DOHH2 (cell line): Measurements from ENCODE around the gene SCRN1.

ENCODE experiments used
- H3F3A ChIP-seq: fragments of 200-600 bp; sonication (generic), shearing (Covaris generic); 2 replicates; pipeline ENCODE4 v1.6.0; 2016; ENCODE audit warnings: antibody characterized with exemption, mild to moderate bottlenecking; ENCODE audit not compliant: control insufficient read depth, insufficient read depth
- H3K27ac ChIP-seq: fragments of 200-600 bp; sonication (generic); 2 replicates; pipeline ENCODE4 v1.5.1; 2014; ENCODE audit warnings: low read depth, mild to moderate bottlenecking, low read length, moderate library complexity
- H3K27me3 ChIP-seq: fragments of 200-600 bp; sonication (generic); 2 replicates; pipeline ENCODE4 v1.6.1; 2014; ENCODE audit warnings: mild to moderate bottlenecking, low read length, mixed read lengths; ENCODE audit not compliant: control insufficient read depth
- H3K36me3 ChIP-seq: fragments of 200-600 bp; sonication (generic); 2 replicates; pipeline ENCODE4 v1.6.1; 2014; ENCODE audit warnings: mild to moderate bottlenecking, low read length, moderate library complexity, mixed read lengths; ENCODE audit not compliant: control insufficient read depth
- H3K4me1 ChIP-seq: fragments of 200-600 bp; sonication (generic); 2 replicates; pipeline ENCODE4 v1.6.1; 2014; ENCODE audit warnings: mild to moderate bottlenecking, low read length, mixed read lengths; ENCODE audit not compliant: control insufficient read depth
- H3K4me2 ChIP-seq: fragments of 200-600 bp; sonication (generic); 2 replicates; pipeline ENCODE4 v1.6.0; 2014; ENCODE audit warnings: mild to moderate bottlenecking, low read length, moderate library complexity
- H3K4me3 ChIP-seq: fragments of 200-600 bp; sonication (generic); 2 replicates; pipeline ENCODE4 v1.5.1; 2014; ENCODE audit warnings: mild to moderate bottlenecking, low read length, mixed read lengths
- H3K79me2 ChIP-seq: fragments of 200-600 bp; sonication (generic); 2 replicates; pipeline ENCODE4 v1.6.1; 2014; ENCODE audit warnings: mild to moderate bottlenecking, low read length, mixed read lengths; ENCODE audit not compliant: control insufficient read depth
- H3K9me2 ChIP-seq: fragments of 200-600 bp; sonication (generic); replicated peaks from 2 replicates; pipeline ENCODE4 v1.6.1; 2014; ENCODE audit warnings: mild to moderate bottlenecking, low read length, mixed read lengths; ENCODE audit not compliant: control insufficient read depth
- H3K9me3 ChIP-seq: fragments of 200-600 bp; sonication (generic); 2 replicates; pipeline ENCODE4 v1.6.1; 2014; ENCODE audit warnings: antibody characterized with exemption, low read length, mixed read lengths; ENCODE audit not compliant: control insufficient read depth, insufficient read depth
- H4K20me1 ChIP-seq: fragments of 200-600 bp; sonication (generic); 2 replicates; pipeline ENCODE4 v1.6.0; 2014; ENCODE audit warnings: low read depth, mild to moderate bottlenecking, antibody characterized with exemption, low read length, moderate library complexity; ENCODE audit not compliant: control insufficient read depth, insufficient read depth
- CTCF ChIP-seq: fragments of 200-600 bp; sonication (generic); IDR thresholded peaks from one replicate; pipeline ENCODE4 v1.5.1; 2014; ENCODE audit warnings: antibody characterized with exemption, mild to moderate bottlenecking, low read depth, low read length; ENCODE audit not compliant: poor library complexity, severe bottlenecking
- EZH2phosphoT487 ChIP-seq: fragments of 200-600 bp; sonication (generic); IDR thresholded peaks from 2 replicates; pipeline ENCODE4 v1.6.1; 2017; ENCODE audit warnings: borderline replicate concordance, mild to moderate bottlenecking, antibody characterized with exemption, low read length, moderate library complexity, mixed read lengths

SCRN1 gene

GRCh38 chr7:29957521-29958310, 31.9 kb downstream of the SCRN1 start:
- H3K4me3 ChIP-seq, result no peak overlapping the region
- no peak overlapping the region; the same call in 1 of the 2 replicates for H3K4me2 ChIP-seq
- TF ChIP-seq CTCF (no peak), EZH2phosphoT487 (no peak)
- no peaks in the 10 kb centered on the region for H3K9me3 ChIP-seq
- H3K79me2 ChIP-seq, result peaks cover 3% of the 10 kb centered on the region; the same call in 1 of the 2 replicates
- H3K4me1 ChIP-seq, result peaks cover 36% of the 10 kb centered on the region
- no peaks in the 10 kb centered on the region for H3K9me2 ChIP-seq
- H3F3A ChIP-seq, result peaks cover 3% of the 10 kb centered on the region; the same call in 1 of the 2 replicates
- H3K27me3 ChIP-seq, result no peaks in the 10 kb centered on the region
- H3K27ac ChIP-seq, result no peak overlapping the region
- no peaks in the 10 kb centered on the region for H4K20me1 ChIP-seq
- peaks cover 32% of the 10 kb centered on the region for H3K36me3 ChIP-seq

- Histone ChIP-seq H3K4me2 (peak overlapping the region; percentile 46), H3K27me3 (no peaks in the 10 kb centered on the region), H3K4me1 (peaks cover 36% of the 10 kb centered on the region), H3F3A (peaks cover 3% of the 10 kb centered on the region; the same call in 1 of the 2 replicates), H4K20me1 (no peaks in the 10 kb centered on the region), H3K9me3 (peaks cover 4% of the 10 kb centered on the region; the same call in 1 of the 2 replicates), H3K9me2 (no peaks in the 10 kb centered on the region), H3K36me3 (peaks cover 44% of the 10 kb centered on the region), H3K4me3 (no peak overlapping the region), H3K27ac (no peak overlapping the region), H3K79me2 (peaks cover 3% of the 10 kb centered on the region; the same call in 1 of the 2 replicates)
- TF ChIP-seq EZH2phosphoT487 (no peak), CTCF (no peak)
These were observed 33.1 kb downstream of the SCRN1 start for GRCh38 chr7:29956487-29956836.

GRCh38 chr7:29955799-29956486, 33.7 kb downstream of the SCRN1 start:
- no peaks in the 10 kb centered on the region for H3K9me2 ChIP-seq
- TF ChIP-seq EZH2phosphoT487, result no peak
- TF ChIP-seq CTCF, result peak; percentile 15
- peaks cover 36% of the 10 kb centered on the region for H3K4me1 ChIP-seq
- no peak overlapping the region for H3K27ac ChIP-seq
- H3K9me3 ChIP-seq, result peaks cover 9% of the 10 kb centered on the region; the same call in 1 of the 2 replicates
- peaks cover 49% of the 10 kb centered on the region for H3K36me3 ChIP-seq
- H4K20me1 ChIP-seq, result no peaks in the 10 kb centered on the region
- peaks cover 3% of the 10 kb centered on the region; the same call in 1 of the 2 replicates for H3F3A ChIP-seq
- H3K4me3 ChIP-seq, result no peak overlapping the region
- peaks cover 3% of the 10 kb centered on the region; the same call in 1 of the 2 replicates for H3K79me2 ChIP-seq
- H3K4me2 ChIP-seq, result peak overlapping the region; percentile 46
- H3K27me3 ChIP-seq, result no peaks in the 10 kb centered on the region
